NCI-H2107 (cell line): Measurements from ENCODE around the gene MEIKIN.

Experiments used
- DNase-seq: peaks from one replicate; lab custom pipeline; 2025; lab: John Stamatoyannopoulos, UW

The MEIKIN gene, protein sequence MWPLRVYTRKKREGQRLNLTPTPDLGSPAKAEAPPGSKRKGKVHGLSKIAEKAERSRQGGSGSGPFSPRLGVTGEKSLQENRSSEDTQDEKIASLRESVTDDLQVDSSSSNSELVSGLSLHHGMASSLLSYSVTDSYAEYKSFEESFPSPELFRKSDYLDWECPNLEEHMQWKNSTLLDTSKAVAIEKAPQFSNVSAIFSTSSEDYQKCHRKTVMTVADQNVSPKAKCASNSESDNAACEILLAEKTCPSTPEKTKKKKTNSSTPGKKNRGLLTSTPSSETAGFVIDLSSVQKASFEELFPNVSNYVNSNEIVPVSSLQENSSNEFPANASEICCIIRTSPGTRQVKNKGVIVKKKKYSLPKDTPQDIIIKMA

DNA sequence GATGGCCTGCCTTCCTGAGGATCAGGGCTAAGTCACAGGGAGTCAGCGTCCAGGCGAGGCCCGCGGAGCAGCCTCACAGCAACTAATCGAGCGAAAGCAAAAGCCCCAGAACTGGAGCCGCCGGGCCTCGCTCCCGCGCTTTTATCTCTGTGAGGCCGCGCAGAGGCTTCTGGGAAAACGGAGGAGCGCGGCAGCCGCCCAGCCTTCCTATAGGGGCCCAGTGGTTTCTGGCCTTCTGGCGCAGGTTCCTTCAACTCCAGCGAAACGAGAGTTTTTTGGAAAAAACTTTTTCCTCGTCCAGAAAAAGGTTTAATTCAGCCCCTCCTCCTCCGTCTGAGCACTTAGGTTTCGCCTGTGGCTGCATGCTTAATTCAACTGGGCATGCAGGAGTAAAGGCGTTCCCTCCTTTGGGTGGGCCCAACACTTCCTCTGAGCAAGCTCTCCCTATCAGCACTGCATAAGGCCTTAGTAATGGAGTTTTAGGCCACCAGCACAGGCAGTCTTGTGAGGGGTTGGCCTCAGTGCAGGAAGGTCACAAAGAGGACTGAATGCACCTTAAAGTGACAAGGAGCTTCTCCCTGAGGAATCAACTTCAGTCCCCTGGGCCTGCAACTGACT lies at the start of gene MEIKIN:
TSS of gene MEIKIN (minus strand) at position 113 of the 618 bp plus-strand sequence. CDS start 158 bp downstream, outside the sequence.
- no peak for DNase-seq

DNA sequence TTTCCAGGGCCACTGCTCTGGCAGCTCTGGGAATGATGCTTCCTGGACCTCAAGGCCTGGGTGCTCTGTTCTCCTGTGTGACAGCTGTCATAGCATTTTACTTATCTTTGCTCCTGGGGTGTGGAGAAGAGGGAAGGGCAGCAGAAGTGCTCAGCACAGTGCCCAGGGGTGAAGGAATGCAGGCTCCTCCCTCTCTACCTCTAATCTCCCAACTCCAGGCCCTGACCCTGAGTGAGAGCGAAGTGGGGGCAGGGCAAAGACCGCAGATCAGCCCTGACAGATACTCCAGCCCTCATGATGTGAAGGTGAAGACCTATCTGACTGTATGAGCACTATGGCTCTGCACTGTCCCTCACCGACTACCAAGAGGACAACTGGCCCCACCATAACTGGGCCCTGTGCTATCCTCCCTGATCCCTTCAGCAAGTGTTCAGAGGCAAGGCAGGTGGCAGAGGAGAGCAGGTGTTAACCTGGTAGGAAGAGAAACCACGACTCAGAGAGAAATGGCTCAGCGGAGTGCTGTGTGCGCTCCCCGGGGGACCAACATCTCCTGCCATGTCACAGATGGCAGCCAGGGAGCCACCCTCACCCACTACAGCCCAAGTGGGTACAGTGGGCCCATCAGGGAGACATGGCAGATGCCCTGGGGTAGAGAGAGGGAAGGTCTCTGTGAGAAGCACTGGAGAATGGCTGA lies 49.2 kb upstream of the MEIKIN start:
- DNase-seq: no peak

DNA sequence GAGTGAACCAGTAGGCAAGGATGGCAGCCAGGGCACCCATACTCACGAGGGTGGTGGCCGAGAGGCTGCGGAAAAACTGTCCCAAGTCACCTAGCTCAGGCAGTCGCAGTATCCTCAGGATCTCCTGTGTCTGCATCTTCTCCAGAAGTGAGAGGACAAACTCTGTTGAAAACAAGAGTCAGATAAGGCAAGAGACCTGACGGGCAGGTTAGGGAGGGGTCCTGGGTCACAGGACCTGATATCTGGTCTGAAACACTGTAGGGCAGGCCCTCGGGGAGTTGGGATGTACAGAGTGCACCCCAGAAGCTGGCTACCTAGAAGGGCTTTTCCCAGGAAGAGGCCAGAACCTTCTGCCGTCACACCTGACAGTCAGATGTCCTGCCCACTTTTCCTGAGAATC lies 48.6 kb upstream of the MEIKIN start:
- no peak for DNase-seq

DNA sequence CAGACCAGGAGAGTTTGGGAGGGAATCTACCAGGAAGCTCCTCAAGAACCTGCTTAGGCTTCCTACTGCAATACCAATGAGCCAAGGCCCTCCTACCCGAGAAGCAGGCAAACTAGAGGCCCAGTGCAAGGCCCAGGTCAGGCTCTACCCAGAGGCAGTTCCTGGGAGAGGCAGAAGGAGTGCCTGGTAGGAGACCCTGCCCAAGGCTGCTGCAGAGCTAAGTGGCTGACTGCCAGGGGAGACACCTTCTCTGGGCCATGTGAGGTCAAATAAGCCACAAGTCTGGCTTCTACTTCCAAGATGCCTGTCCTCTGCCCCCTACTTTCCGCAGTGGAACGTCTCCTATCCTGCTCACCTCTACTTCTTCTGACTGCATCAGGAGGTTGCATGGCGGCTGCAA lies 48.2 kb upstream of the MEIKIN start:
- no peak for DNase-seq

DNA sequence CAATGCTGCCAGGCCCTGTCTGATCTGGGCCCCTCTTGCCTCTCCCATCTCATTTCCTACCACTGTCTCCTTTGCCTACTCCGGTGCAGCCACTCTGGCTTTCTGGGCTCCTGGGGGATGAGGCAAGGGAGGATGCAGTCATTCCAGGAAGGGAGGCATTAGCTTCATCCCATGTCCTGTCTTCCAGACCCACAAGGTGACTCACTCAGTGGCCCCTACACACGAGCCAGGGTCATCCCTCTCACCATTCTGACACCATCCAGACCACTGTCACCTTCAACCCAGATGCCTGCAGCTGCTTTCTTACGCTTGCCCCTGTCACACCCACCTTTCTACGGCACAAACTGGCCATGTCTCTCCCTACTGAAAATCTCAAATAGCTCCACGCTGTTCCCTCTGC lies 46.9 kb upstream of the MEIKIN start:
- no peak for DNase-seq

DNA sequence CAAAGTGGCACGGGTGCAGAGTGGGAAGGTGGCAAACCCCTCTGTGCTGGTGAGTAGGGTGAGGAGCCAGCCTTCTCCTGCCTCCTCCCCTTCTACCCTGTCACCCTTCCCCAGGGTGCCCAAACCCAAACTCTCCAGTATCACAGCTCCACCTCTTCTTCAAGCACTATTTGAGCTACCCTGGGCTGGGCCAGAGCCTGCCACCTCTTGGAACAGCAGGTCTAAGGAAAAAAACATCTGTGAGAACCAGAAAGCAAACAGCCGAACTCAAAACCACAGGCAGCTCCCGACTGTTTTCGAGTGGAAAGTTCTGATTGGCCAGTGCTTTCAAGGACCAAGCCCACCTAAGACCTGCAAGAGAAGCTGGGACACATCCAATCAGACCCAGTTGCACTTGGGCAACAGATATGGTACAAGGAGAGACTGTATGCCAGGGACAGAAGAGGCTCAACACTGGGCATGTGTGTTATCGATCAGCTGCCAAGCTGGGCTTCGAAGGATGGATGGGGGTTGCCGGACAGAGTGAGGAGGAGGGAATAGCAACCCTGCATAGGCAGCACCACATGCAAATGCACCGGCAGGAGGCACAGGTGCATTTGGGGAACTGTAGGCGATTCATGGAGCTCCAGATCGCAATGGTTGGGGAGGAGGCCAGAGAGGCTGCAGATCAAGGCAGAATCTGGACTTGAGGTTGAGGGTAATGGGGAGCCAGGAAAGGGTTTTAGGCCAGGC lies 46.3 kb upstream of the MEIKIN start:
- DNase-seq: no peak

DNA sequence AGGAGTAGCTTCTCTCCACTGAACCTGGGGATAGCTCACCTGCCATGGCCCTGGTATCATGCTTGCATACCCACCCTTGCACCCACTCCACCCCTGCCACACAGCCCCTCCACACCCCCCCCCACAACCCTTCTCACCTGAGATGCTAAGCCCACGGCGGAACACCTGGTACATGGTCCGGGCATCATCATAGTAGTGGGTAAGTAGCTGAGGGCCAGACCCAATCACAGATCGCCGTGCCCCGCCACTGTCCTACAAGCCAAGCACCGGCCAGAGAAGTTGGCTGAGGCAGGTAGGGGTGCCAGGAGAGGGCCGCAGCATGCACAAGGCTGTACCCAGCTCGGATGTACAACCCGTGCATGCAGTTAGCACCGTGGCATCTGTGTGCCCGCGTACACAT lies 45.3 kb upstream of the MEIKIN start:
- DNase-seq: no peak

DNA sequence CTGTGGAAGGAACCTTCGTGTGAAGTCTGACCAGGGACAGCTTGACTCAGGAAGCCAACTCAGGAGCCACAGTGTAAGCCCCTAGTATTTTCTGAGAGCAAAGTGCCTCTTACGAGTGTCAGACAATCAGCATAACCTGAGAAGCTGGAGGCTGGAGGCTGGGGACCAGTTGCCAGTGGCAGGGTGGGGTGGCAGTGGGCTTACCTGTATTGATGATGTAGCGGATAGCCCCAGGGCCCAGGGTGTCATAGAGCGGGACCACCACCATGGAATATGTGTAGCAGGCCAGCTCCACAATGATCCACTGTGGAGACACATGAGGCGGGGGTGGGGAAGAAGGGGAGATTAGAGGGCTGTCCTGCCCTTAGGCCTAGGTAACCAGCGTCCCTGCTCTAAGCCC lies 43.1 kb upstream of the MEIKIN start:
- DNase-seq: no peak

DNA sequence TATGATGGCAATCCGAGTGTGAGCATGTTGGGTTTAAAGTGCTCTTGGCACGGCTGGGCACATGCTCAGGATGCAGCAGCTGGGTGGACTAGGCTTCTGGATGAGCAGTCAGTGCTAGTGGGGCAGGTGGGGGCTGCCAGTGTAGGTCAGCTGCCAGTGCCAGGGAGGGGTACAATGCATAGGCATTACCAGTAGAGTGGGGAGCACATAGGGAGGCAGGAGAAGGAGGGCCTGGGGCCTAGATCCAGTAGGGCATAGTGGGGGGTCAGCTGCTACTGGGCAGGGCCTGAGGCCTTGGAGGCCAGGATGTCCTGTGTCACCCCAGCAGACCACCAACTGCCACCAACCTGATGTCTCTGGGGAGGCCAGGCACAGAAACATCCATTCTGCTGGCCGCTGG lies 41.8 kb upstream of the MEIKIN start:
- no peak for DNase-seq

DNA sequence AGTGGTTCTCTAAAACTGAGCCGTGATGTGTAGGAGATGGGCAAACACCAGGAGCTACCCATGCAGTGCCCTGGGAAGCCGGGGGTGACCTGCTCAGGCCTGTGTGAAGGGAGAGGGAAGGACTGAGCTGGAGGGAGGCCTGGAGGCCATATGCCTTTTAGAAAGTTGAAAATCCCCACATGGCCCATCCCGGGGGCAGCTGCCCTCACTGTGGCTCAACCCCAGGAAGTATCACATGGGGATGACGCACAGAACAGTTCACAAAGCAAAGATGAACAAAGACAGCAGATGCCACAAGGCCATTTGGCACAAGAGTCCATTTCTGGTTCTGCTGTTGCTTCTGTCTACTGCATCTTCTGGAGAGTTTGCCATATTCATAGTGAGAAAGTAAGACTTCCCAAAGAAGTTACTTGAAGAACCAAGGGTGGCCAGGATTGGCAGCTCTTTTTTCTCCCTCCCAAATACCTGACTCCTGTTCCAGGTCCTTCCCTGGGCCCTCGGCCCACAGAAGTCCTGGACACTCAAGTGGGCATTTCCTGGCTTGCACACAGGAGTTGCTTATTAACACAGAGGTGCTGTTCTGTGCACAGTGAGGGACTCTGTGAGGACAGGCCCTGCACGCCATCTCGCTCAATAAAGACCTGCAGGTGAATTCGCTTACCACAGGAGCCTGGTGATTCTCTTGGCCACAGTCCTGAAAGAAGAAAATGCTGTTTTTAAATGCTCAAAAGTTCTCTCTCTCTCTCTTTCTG lies 40.9 kb upstream of the MEIKIN start:
- no peak for DNase-seq

DNA sequence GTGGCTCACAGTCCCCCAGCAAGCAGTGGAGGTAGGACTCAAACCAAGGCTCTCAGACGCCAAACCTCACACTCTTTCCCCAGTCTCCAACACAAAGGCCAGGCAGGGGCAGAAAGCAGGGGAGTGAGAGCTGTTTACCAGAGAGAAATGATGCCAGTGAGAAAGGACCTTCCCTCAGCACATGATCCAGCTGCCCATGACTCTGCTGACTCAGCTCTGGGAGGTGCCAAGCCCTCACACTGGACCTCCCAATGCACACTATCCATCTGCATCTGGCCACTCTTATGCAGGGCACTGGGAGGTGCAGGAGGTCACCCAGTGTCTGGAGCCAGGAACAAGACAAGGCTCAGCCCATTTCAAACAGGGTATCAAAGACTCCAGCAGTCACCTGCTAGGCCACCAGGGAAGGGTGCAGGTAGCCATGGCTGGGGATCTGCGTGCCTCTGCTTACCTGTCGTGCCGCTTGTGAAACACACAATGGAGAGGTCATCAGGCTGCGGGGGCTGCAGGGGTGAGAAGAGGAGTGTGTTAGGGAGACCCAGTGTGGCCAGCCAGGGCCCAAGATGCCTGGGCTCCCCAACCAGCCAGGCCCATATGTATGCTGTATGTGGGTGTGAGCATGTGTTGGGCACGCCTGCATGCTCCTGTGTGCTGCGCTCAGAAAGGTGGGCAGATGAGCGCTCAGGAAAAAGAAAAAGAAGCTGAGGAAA lies 39.6 kb upstream of the MEIKIN start:
- no peak for DNase-seq

DNA sequence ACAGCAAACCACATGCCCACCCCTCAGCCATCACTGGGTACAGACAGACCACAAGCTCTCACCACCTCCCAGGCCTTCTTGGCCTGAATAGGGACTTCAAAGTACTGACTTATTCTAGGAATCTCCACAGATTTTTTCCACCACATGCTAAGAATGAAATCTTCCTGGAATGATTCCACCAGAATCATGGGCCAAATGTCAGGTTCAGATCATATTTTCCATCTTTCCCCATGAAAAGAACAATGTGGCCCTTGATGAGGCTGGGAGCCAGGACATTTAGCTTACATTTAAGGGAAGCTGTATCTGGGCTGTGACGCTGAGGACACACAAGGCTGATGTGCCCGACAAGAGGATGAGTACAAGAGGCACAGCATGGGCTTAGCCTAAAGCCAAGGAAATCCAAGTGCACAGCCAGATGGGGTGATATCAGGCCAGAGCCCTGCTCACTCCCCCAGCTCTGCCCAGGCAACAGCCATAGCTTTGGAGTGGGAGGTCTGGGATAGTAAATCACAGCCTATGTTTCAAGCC lies 37.8 kb upstream of the MEIKIN start:
- DNase-seq: no peak

DNA sequence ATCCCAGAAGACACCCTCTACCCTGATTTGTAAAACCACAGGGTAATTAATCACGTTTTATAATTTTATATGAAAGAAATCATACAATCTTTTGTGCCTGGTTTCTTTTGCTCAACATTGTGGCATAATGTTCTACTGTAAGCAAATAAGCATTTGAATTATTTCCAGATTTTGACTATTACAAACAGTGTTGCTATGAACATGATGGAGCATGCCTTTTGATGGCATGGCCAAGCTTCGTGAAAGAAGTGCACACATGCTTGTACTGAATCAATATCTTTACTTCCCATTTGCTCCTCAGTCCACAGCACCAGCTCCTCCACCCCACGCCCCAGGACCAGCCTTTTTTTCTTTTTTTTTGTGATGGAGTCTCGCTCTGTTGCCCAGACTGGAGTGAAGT lies 36.1 kb upstream of the MEIKIN start:
- DNase-seq: no peak

DNA sequence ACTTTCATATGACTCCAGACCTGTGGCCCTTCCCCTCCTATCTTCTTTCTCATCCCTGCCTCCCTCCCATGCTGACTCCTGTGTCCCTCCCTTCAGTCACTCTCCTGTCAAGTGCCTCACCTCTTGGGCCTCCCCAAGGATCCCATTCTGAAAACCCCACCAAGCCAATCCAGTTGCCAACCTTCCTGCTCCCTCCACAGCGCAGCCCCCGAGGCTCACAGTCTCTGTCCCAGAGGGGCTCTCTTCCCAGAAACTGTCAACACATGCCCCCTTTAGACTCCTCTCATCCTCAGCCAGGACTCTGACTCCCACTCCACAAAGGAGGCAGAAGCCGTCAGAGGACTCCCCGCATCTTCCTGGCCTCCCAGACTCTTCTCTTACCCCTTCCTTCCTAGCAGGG lies 35.2 kb upstream of the MEIKIN start:
- DNase-seq: no peak

DNA sequence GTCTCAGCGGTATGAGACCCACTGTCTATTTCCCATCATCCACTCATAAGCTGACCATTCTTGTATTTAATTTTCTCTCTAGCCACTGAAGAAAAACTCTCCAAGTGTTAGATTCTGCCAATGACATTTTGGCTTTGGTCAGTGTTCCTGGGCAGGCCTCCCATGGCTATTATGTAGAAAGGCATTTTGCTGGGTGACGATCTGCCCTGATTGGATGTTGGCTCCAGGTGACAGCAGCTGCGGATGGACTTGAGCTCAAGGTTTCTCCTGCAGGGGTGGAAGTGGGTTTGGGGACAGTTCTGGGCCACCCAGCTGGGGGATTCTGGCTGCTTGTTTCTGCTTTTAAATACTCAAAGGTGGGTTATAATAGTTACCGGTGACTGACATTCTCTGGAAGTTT lies 34.4 kb upstream of the MEIKIN start:
- no peak for DNase-seq

DNA sequence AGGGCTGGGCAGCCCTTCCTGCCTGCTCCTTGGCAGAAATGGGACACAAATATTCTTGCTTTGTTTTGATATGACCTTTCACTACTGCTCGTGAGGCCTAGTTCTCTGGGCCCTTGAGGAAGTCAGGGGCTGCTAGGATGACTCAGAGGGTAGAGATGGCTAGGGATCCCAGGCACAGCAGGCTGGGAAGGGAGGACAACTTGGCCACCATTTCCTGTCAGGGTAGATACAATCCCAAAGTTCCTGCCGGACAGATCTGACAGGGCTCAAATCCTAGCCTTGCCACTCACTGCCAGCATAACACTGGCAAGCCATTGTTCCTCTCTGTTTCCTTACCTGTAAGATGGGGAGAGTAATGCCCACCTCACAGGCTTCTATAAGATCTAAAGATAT lies 31.7 kb upstream of the MEIKIN start:
- DNase-seq: no peak

DNA sequence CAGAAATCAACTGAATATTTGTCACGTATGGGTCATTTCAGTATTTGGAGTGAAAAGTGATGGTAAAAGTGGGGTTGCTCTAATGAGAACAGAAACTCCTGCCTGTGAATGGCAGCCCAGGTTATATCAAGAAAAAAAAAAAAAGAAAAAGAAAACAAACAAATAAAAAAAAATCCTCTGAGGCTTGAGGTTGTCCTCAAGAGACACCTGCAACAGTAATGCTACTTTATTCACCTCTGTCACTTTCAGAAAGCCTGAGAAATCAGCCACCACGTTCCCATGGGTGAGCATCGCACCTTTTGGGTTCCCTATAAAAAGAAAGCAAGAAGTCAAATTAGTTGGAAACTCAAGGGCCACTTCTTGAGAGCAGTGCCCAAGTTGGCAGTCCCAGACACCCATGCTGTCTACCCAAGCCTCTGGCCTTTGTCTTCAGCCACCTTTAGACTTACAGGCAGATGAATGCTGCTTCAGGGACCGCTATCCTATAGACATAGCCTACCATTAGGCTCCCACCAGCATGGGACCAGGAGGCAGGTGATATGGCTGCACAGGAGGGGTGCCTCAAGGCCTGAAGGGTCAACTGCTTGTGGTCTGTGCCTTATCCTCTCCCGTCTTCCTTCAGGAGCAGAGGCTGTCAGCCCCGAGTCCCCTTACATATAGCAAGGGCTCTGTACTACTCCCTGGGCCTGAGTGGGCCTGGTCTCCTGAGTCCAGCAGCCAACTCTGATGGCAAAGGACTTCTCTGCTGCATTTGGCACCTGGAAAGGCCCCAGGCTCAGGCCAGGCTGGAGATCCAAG lies 31.1 kb upstream of the MEIKIN start:
- no peak for DNase-seq

DNA sequence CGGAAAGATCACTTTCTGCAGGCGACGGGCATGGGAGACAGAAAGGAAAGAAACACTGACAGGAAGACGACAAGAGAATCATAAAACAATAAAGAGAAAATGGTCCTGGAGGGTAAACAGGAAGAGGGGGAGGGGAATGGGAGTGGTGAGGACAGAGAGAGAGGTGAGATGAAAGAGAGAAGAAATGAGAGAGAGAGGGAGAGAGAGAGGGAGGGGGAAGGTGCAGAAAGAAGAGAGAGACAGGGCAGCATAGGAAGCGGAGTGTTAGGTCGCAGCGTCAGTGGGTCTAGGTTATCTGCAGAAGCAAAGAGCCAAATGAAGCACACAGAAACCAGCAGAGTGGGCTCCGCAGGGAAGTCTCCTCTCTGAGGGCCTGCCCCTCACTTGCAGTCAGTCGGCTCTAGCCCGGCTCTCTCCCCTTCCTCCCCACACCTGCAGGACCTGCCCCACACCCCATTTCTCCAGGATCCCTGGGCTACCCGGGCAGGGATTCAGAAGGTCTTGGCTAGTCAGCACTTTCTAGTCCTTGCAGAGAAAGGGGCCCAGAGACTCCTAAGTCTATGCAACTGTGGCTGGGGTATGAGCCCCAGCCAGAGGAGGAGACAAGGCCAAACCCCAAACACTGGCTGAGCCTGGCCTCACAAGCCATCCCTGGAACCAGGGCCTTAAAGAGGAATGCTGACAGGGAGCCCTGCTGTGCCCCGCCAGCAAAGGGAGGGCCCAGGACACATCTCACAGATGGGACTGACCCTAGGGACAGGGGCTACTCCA lies 29.7 kb upstream of the MEIKIN start:
- no peak for DNase-seq

DNA sequence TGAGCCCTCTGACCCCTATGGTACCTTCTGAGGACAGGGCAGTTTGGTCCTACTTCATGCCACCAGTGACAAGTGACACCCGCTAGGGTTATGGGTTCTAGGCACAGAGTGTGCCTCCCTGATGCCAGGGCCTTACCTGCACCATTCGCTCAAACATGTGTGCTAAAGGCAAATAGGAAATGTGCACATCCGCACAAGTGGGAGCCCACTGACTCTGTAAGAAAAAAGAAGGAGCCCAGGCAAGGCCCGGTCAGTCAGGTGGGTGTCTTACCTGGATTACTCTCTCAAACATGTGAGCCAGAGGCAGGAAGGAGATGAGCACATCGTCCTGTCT lies 29.1 kb upstream of the MEIKIN start:
- DNase-seq: no peak

DNA sequence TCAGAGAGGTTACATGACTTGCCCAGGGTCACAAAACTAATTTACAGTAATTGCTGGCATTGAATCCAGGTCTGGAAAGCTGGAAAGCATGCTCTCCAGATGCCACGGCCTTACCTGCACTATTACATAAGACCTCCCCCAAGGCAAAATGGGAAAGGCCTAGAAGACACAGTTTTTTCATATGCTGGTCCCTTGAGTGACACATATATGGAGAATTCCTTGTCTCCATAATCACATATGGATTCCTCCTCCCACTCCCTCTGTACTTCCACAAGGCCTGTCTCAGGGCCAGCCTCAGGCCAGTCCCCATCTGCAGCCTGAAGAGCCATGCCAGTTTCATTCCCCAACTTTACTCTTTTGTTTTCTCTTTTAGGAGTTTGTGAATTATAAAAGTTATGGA lies 28.6 kb upstream of the MEIKIN start:
- no peak for DNase-seq
